ENCODE measurements around the gene P2RY1.
"Not testable (repeated sequence)": the region's sequence is repeated elsewhere in the genome, so short reads cannot be mapped to it uniquely, and the experiment has no call there.

The P2RY1 gene

DNA sequence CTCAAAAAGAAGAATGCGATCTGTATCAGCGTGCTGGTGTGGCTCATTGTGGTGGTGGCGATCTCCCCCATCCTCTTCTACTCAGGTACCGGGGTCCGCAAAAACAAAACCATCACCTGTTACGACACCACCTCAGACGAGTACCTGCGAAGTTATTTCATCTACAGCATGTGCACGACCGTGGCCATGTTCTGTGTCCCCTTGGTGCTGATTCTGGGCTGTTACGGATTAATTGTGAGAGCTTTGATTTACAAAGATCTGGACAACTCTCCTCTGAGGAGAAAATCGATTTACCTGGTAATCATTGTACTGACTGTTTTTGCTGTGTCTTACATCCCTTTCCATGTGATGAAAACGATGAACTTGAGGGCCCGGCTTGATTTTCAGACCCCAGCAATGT, 1.3 kb downstream of the P2RY1 start:
- DNase-seq (ENCODE audit: low read depth): no peak

DNA sequence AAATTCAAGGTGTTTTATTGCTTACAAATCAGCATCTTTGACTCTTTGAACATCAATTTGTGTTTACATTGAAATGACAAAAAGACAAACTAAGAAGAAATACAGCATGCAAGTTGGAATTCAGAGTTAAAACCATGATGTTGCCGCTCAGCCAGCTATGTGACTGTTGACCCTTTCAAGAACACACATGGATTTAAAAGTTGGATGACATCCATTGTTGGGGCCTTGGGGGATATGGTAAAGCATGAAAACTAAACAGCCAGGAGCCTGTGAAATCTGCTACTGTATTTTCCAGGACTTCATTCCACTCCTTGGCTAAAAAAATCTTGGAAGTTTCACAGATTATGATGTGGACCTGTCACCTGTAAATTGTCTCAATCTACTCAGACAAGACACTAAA, 4.6 kb downstream of the P2RY1 start:
- no peak for DNase-seq (ENCODE audit: low read depth)

DNA sequence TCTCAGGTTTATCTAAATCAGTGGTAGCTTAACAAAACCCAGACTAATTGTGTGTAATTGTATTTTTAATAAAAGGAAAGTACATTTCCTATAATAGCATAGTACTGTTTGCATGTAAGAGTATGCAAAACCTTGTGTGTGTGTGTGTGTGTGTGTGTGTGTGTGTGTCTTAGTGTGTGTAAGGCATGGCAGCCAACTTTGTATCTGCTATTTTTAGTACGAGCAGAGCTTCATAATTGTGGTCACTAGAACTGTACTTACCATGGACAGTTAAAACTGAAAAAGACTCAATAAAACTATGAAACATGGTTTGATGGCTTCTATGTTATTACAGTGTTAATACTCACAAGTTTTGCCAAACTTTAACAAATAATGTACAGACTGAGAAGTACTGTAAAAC, 6.2 kb downstream of the P2RY1 start:
- DNase-seq (ENCODE audit: low read depth): no peak

DNA sequence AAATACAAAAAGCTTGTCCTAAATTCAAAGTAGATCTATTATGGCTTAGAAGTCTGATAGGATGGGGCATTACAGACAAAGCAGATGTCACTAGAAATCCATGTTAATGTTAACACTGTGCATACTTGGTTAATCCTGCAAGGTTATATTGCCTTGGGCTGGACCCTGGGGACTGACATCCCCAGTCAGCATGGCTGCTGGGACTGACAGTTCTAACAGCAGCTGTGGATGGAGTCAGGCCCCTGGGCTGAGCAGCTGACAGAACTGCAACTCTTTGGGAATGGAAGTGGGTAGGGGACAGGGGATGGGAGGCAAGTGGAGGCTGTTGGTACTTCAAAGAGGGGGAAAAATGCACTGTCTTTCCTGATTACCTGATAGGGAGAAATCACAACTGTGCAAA, 7.5 kb downstream of the P2RY1 start:
- DNase-seq (ENCODE audit: low read depth): no peak

DNA sequence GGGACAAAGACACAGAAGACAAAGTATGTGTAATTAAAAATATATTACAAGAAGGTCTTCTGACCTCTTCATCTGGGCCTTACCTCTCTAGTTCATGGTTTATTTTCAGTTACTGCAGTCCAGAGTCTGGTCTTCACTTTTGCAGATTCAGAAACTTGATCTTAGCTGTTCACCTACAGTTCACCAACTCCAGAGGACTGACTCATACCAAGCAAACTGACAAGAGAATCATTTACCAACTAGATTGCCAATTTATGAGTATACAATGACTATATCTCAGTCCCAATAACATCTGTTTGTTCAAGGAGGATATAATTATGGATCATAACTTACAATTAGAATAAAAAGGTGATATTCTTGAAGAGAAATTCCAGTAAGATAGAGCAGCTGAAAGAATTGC, 9.0 kb downstream of the P2RY1 start:
- DNase-seq (ENCODE audit: low read depth): no peak

DNA sequence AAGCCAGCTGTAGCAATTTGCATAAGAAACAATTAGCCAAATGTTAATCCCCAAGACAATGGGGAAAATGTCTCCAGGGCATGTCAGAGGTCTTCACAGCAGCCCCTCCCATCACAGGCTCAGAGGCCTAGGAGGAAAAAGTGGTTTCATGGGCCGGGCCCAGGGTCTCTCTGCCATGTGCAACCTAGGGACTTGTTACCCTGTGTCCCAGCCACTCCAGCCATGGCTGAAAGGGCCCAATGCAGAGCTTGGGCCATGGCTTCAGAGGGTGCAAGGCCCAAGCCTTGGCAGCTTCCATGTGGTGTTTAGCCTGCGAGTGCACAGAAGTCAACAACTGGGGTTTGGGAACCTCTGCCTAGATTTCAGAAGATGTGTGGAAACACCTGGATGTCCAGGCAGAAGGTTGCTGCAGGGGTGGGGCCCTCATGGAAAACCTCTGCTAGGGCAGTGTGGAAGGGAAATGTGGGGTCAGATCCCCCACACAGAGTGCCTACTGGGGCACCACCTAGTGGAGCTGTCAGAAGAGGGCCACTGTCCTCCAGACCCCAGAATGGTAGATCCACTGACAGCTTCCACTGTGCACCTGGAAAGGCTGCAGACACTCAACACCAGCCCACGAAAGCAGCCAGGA, 11.8 kb downstream of the P2RY1 start:
- DNase-seq (ENCODE audit: low read depth): not testable (repeated sequence)

DNA sequence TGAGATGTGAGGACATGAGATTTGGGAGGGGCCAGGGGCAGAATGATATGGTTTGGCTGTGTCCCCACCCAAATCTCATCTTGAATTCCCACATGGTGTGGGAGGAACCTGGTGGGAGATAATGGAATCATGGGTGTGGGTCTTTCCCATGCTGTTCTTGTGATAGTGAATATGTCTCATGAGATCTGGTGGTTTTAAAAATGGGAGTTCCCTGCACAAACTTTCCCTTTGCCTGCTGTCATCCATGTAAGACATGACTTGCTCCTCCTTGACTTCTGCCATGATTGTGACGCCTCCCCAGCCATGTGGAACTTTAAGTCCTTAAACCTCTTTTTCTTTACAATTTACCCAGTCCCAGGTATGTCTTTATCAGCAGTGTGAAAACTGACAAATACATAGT, 12.7 kb downstream of the P2RY1 start:
- not testable (repeated sequence) for DNase-seq (ENCODE audit: low read depth)

DNA sequence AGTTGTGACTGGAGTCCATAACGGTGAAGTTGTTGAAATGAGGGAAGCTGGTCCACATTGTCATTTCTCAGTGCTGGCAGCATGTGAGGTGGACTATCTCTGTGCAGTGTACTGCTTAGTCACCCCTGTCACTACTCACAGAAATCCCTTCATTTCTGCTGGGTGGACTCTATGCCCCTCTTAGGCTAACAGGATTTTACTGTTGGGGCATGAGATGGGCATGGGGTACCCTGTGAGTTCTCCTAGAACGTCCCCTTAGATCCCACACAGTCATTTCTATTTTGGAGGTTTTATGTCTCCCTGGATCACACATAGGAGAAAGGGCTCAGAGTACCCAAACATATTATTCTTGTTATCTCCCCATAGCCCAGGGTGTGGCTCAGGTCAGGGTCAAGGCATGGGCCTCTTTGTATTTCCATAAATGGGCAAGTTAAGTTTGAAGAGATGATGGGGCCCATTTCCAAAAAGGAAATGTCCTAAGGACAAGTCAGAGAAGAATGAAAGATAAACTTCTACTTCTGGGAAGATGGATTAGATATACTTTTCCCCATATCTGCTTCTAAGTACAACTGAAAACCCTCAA, 15.2 kb downstream of the P2RY1 start:
- no peak for DNase-seq (ENCODE audit: low read depth)

DNA sequence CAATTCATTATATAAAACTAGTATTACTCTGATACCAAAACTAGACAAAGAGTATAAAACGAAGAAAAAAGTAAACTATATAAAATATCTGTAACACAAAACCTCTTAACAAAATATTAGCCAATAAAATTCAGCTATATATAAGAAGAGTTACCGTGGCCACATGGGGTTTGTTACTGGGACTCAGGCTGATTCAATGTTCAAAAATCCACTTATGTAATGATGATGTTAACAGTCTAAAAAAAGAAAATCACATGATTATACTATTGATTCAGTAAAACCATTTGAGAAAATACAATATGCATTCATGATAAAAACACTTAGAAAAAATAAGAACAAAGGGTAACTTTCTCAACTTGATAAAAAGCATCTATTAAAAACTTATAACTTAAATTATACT, 18.3 kb downstream of the P2RY1 start:
- DNase-seq (ENCODE audit: low read depth): no peak

DNA sequence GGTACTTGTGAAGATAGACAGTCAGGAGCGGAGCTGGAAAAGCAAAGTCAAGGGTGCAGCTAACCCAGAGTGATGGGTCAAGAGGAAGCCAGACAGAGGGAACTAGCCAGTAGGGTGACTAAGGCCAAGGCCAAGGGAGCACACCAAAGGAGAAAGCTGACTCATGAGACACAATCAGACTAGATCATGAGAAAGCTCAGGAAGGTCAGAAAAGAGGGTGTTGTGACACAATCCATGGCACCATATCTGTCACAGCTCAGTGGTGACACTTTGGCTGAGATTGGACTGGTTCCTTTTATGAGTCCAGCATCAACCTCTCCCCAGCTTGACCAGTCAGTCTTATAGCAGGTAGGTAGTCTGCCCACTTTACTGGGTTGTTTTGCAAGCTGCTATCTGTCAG, 22.2 kb downstream of the P2RY1 start:
- no peak for DNase-seq (ENCODE audit: low read depth)

DNA sequence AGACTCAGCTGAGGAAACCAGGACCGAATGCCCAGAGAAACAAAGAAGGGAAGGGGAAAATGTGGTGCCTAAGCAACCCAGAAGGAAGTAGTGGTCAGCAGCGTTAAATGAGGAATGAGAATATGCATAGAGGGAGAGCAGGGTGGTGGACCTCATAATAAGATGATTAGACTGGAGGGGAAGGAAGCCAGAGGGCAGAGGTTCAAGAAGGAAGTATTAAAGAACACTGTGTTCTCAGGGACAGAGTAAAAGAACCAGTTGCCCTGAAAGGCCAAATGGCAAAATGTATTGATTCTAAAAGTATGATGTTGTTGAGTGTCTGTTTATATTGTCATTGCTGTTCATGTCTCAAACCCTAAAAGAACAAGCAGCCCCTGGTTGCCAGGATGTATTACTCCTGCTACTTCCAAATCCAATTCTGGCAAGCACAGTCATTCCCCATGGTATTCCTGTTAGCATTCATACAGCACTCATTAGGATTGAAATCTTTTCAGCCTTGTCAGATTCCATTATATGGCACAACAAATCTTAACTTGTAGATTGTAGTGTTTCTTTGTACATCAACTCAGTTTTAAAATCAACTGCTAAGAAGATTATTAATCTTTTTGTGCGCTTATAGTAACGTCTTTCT, 23.4 kb downstream of the P2RY1 start:
- DNase-seq (ENCODE audit: low read depth): no peak

DNA sequence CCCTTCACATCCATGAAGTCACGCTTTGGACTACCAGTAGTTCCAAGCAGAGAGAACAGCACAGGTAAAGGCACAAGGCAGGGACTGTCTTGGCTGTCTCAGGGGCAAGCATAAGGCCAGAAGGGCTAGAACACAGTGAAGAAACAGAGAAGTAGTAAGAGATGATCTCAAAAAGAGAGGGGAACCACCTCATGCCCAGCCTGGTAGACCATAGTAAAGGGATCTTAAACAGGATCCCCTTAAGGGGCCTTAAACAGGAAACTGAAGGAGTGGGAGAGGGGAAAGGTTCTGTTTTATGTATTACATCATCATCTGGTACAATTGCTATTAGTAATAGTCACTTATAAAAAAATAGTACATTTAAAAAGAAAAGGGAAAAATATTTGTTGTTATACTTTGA, 25.8 kb downstream of the P2RY1 start:
- DNase-seq (ENCODE audit: low read depth): no peak

DNA sequence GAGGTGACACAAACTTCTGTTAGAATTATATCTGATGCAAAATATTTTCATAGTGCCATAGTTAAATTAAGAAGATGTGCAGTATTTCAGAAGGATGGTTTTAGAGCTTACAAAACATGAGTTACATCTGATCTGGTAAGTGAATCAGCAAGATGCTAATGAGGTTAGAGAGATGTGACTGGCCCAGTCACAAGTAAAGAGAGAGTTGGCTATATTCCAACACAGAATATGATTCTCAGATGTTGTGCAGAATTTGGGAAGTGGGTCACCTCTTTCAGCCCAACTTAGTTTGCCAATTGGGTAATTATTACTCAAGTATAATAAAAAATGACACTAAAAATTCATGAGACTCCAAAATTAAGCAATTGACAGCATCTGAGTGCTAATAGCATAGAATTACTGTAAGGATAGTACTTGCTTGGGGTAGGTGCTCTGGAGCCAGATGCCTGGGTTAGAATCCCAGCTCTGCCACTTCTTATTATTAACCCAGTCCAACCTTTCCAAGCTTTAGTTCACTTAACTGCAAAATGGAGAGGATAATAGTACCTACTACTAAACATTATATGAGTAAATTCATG, 30.8 kb downstream of the P2RY1 start:
- DNase-seq (ENCODE audit: low read depth): no peak

DNA sequence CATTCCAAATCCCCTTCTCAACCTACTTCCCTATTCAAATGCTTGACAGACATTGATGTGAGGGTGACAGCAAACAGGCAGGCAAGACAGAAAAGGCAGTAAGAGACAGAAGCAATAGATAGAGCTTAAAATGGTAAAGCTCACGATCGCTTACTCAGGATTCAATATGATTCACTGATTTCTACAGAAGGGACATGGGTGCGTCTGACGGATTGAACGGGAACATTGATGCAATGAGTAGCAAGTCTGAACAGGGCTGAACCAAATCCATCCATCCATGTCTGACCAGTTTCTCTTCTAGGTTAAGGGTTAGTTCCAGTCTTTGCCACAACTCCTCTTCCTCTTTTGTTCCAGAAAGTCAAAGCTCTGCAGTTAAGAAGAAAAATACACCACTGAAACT, 35.1 kb downstream of the P2RY1 start:
- no peak for DNase-seq (ENCODE audit: low read depth)

DNA sequence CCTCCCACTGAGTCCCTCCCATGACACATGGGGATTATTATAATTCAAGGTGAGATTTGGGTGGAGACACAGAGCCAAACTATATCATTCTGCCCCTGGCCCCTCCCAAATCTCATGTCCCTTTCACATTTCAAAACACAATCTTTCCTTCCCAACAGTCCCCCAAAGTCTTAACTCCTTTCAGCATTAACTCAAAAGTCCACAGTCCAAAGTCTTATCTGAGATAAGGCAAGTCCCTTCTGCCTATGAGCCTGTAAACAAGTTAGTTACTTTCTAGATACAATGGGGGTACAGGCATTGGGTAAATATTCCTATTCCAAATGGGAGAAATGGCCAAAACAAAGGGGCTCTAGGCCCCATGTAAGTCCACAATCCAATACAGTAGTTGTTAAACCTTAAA, 38.4 kb downstream of the P2RY1 start:
- DNase-seq (ENCODE audit: low read depth): not testable (repeated sequence)

DNA sequence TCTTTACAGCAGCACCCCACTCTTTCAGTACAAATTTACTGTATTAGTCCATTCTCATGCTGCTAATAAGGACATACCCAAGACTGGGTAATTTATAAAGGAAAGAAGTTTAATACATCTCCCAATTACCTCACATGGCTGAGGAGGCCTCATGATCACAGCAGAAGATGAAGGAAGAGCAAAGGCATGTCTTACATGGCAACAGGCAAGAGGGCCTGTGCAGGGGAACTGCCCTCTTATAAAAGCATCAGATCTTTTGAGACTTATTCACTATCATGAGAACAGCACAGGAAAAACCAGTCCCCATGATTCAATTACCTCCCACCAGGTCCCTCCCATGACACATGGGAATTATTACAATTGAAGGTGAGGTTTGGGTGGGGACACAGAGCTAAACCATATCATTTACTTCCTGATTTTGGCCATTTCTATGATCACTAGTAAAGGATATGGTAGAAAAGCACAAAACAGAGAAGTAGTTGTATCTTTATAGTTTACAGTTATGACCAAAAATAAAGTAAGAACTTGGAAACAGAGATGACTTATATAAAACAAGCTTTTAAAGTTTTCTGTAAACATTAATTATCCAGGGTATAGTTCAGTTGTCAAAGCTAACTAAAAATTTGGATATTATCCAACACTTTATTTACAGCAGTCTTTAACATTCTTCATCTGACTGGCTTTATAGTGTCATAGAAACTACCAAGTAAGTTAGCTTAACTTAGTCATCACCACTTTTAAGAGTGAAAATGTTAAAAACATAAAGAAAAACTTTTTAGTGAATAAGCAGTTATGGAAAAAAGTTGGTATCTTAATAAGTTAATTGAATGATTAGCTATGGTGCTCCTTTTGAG, 40.2 kb downstream of the P2RY1 start:
- no peak for DNase-seq (ENCODE audit: low read depth)

DNA sequence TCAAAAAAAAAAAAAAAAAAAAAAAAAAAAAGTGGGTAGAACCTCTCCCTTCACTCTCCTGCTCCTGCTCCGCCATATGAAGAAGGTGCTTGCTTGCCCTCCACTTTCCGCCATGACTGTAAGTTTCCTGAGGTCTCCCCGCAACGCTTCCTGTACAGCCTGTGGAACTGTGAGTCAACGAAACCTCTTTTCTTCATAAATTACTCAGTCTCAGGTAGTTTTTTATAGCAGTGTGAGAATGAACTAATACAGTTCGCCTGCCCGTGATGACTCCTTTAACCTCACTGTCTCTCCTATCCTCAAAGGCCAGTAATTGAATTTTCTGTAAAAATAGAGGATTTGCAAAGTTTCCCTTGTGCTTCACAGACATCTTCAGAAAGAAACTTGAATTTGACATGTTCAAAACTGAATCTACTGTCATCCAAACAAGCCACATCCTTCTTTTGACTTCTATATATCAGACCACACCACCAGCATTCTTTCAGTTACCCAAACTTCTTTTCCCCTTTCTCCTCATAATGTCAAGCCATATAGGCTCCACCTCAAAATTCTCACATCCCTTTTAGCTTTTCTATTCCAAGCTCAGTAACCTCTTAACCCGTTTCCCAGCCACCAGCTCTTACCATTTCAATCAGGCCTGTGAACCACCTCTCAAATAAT, 44.3 kb downstream of the P2RY1 start:
- no peak for DNase-seq (ENCODE audit: low read depth)

DNA sequence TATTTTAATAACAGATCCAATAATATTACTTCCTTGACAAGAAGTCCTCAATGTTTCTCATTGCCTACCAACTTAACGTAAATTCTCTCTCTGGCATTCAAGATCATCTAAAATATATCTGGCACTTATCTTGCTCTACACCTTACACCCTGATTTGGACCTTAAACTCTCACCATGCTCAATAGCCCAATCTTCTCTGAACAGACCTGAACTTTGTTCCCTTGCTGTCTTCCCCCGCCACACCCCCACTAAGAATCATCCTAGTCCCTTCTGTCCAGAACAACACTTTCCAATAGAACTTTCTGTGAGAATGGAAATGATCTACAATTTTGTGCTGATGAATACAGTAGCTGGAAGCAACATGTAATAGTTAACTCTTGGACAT, 44.9 kb downstream of the P2RY1 start:
- no peak for DNase-seq (ENCODE audit: low read depth)

DNA sequence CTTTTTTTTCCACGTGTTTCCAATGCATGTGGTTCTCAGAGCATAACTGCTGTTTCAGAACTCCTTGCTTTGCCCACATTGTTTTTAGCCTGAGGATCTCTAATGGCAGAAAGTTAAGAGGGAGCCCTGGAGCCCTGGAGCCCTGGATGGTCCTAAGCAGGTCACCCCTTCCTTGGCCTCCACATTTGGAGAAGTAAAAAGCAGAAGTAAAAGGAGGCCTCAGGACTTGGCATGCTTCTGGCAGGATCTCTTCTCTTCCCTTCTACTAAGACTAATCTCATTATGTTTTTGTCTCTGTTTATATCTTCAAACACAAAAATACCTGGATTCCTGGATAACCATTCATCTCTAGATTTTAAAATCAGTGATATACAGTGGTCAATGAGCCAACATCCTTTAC, 50.1 kb downstream of the P2RY1 start:
- DNase-seq (ENCODE audit: low read depth): no peak
